Thoracic aorta (tissue), 2 donors: ENCODE measurements around the gene AKAP1. TPM values are rescaled to one million over a fixed set of nuclear protein-coding genes. Genes with fewer than 3 reads are reported as not detected.

Experiments used
- ATAC-seq: fragments of 150-250 bp; one replicate; pipeline ENCODE4 v1.8.0; 2017; ENCODE audit warnings: low read depth; ENCODE audit not compliant: insufficient number of reproducible peaks, low FRiP score
- DNase-seq: peaks from one replicate; pipeline ENCODE4 v3.0.0-alpha.2; 2020; ENCODE audit warnings: low spot score
- H3K27ac ChIP-seq, 2 donors: fragments of 200-600 bp; sonication (generic); 1 replicate in 1 of 2; 2 replicates in 1 of 2; pipeline ENCODE4 v1.5.1; 2016; ENCODE audit warnings: mild to moderate bottlenecking in 2 of 2, moderate library complexity in 2 of 2
- H3K27me3 ChIP-seq: fragments of 200-600 bp; sonication (generic); replicated peaks from 2 replicates; pipeline ENCODE4 v1.6.0; 2016; ENCODE audit warnings: mild to moderate bottlenecking; ENCODE audit not compliant: insufficient read depth
- H3K36me3 ChIP-seq: fragments of 200-600 bp; sonication (generic); one replicate; pipeline ENCODE4 v1.5.1; 2016
- H3K4me1 ChIP-seq, 2 donors: fragments of 200-600 bp; sonication (generic); 1 replicate in 1 of 2; 2 replicates in 1 of 2; pipeline versions ENCODE4 v1.5.1 to v1.6.0; 2016; ENCODE audit warnings: low read depth in 2 of 2, mild to moderate bottlenecking in 1 of 2; ENCODE audit not compliant: control insufficient read depth in 1 of 2
- H3K4me3 ChIP-seq: fragments of 200-600 bp; sonication (generic); 2 replicates; pipeline ENCODE4 v1.5.1; 2016; ENCODE audit warnings: mild to moderate bottlenecking
- H3K9me3 ChIP-seq: fragments of 200-600 bp; sonication (generic); 2 replicates; pipeline ENCODE4 v1.5.1; 2016
- total RNA-seq, 2 donors: library from RNA; depleted of rRNA; stranded (reverse); fragments of >200 nt; gene quantifications; one replicate each; pipeline versions ENCODE4 v1.1.0 to v1.2.3, GENCODE V29; 2016
- TF ChIP-seq, protein P1 (sequence below): fragments of 200-600 bp; sonication (generic); IDR thresholded peaks from one replicate; pipeline ENCODE4 v1.5.1; 2019; ENCODE audit warnings: antibody characterized with exemption

The AKAP1 gene
- total RNA-seq, 2 donors from 2014 or later: 96.9 to 132 TPM

- Histone ChIP-seq H3K4me3 (no peak overlapping the region), H3K27ac (no peak overlapping the region), H3K27me3 (no peaks in the 10 kb centered on the region), H3K36me3 (no peaks in the 10 kb centered on the region), H3K4me1 (no peaks in the 10 kb centered on the region), H3K9me3 (no peaks in the 10 kb centered on the region)
- ATAC-seq (no peak), DNase-seq (no peak)
- TF ChIP-seq, protein P1, sequence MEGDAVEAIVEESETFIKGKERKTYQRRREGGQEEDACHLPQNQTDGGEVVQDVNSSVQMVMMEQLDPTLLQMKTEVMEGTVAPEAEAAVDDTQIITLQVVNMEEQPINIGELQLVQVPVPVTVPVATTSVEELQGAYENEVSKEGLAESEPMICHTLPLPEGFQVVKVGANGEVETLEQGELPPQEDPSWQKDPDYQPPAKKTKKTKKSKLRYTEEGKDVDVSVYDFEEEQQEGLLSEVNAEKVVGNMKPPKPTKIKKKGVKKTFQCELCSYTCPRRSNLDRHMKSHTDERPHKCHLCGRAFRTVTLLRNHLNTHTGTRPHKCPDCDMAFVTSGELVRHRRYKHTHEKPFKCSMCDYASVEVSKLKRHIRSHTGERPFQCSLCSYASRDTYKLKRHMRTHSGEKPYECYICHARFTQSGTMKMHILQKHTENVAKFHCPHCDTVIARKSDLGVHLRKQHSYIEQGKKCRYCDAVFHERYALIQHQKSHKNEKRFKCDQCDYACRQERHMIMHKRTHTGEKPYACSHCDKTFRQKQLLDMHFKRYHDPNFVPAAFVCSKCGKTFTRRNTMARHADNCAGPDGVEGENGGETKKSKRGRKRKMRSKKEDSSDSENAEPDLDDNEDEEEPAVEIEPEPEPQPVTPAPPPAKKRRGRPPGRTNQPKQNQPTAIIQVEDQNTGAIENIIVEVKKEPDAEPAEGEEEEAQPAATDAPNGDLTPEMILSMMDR: no peak
These were observed 83.6 kb downstream of the AKAP1 start for GRCh38 chr17:57168695-57169094.

GRCh38 chr17:57170866-57171265, 85.8 kb downstream of the AKAP1 start:
- H3K36me3 ChIP-seq: no peaks in the 10 kb centered on the region
- TF ChIP-seq, protein P1: no peak
- H3K4me3 ChIP-seq: no peak overlapping the region
- H3K27ac ChIP-seq: no peak overlapping the region
- H3K27me3 ChIP-seq: no peaks in the 10 kb centered on the region
- H3K9me3 ChIP-seq: no peaks in the 10 kb centered on the region
- no peaks in the 10 kb centered on the region for H3K4me1 ChIP-seq
- no peak for DNase-seq
- no peak for ATAC-seq

Other genes starting within 250 kb of the AKAP1 start
- 10 to 100 TPM; 32.2 to 40.6 TPM for gene TRIM25, start 171.2 kb upstream of the AKAP1 start, total RNA-seq
- gene COIL, start 124.2 kb upstream of the AKAP1 start, total RNA-seq: 1 to 10 TPM; 5.0 to 9.9 TPM
- 100 to 1,000 TPM in 1 of 2 donors, 10 to 100 TPM in 1; 91.1 to 112 TPM for gene SCPEP1, start 107.1 kb upstream of the AKAP1 start, total RNA-seq
- 10 to 100 TPM; 32.1 to 46.2 TPM for gene MSI2, start 171.3 kb downstream of the AKAP1 start, total RNA-seq